ENCODE measurements around the gene HMOX2.
A peak's percentile ranks its signal among the peaks of the same experiment; 100 is the strongest.

HMOX2 gene, protein sequence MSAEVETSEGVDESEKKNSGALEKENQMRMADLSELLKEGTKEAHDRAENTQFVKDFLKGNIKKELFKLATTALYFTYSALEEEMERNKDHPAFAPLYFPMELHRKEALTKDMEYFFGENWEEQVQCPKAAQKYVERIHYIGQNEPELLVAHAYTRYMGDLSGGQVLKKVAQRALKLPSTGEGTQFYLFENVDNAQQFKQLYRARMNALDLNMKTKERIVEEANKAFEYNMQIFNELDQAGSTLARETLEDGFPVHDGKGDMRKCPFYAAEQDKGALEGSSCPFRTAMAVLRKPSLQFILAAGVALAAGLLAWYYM

GRCh38 chr16:4475880-4476788 lies at the start of gene HMOX2:
Gene HMOX2 (plus strand): TSS chr16:4476398. CDS start chr16:4505525, 29,127 bp downstream.
- Mint-ChIP-seq H3K4me1 (peaks cover 36% of the 10 kb centered on the region), H3K27me3 (no peaks in the 10 kb centered on the region), H3K27ac (peak within 1 kb of the TSS; percentile 75), H3K9me3 (no peaks in the 10 kb centered on the region), H3K4me3 (peak within 1 kb of the TSS; percentile 85), H3K36me3 (no peaks in the 10 kb centered on the region)
- peak; percentile 98 for ATAC-seq

DNA sequence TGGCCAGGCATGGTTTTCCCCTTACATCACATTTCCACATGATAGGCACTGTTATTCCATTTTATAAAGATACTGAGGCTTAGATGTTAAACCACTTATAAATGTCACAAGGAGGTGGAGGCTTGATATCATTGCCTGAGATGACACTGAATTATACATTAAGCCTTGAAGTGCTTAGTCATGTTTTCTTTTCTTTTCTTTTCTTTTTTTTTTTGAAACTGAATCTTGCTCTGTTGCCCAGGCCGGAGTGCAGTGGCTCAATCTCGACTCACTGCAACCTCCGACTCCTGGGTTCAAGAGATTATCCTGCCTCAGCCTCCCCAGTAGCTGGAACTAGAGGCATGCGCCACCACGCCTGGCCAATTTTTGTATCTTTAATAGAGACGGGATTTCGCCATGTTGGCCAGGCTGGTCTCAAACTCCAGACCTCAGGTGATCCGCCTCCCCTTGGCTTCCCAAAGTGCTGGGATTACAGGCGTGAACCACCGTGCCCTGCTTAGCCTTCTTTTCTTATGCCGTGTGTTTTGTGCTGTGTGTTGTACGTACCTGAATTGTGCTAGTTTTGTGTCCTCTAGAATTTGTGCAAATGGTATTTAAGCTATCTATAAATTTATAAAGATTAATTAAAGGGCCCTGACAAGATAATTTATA lies 49.4 kb upstream of the HMOX2 start:
- Mint-ChIP-seq H3K36me3 (peaks cover 11% of the 10 kb centered on the region), H3K9me3 (no peaks in the 10 kb centered on the region), H3K4me3 (peak overlapping the region; percentile 94), H3K4me1 (peaks cover 26% of the 10 kb centered on the region), H3K27ac (peak overlapping the region; percentile 100), H3K27me3 (no peaks in the 10 kb centered on the region)
- ATAC-seq, result no peak

DNA sequence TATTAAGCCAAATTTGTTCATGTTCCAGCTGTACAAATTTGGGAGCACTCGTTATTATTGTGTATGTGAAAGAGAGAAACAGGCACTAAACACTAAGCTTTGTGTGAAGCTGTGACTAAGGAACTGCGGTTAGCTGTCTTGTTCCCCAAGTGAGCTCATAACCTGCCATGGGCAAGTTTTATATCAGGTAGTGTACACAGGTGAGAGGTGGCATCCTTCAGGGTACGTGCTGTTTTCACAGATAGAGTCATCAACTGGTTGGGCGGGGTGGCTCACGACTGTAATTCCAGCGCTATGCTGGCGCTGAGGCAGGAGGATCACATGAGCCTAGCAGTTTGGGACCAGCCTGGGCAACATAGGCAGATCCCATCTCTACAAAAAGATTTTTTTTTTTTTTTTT lies 47.7 kb upstream of the HMOX2 start:
- no peaks in the 10 kb centered on the region for H3K9me3 Mint-ChIP-seq
- H3K36me3 Mint-ChIP-seq, result peaks cover 19% of the 10 kb centered on the region
- H3K4me1 Mint-ChIP-seq, result peaks cover 30% of the 10 kb centered on the region
- no peak overlapping the region for H3K27ac Mint-ChIP-seq
- no peak for ATAC-seq
- H3K4me3 Mint-ChIP-seq, result no peak overlapping the region
- H3K27me3 Mint-ChIP-seq, result no peaks in the 10 kb centered on the region

DNA sequence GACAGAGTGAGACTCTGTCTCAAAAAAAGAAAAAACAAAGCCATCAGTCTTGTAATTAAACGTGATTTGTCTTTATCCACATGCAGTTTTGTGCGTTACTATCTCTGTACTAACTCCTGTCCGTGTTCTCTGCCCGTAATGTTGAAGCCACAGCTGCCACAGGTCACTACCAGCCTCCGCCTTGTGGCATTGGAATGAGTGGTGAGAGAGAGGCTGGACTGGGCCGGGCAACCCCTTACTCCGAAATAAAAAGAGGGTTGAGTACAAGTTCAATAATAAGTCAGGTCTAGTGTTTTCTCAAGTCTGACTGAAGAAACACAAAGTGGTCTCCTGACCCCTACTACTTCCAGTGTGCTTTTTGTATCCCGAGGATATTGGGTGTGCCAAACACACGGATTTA lies 45.2 kb upstream of the HMOX2 start:
- H3K27ac Mint-ChIP-seq, result no peak overlapping the region
- peaks cover 29% of the 10 kb centered on the region for H3K4me1 Mint-ChIP-seq
- no peaks in the 10 kb centered on the region for H3K27me3 Mint-ChIP-seq
- no peaks in the 10 kb centered on the region for H3K9me3 Mint-ChIP-seq
- H3K4me3 Mint-ChIP-seq, result no peak overlapping the region
- no peak for ATAC-seq
- H3K36me3 Mint-ChIP-seq, result peaks cover 40% of the 10 kb centered on the region

DNA sequence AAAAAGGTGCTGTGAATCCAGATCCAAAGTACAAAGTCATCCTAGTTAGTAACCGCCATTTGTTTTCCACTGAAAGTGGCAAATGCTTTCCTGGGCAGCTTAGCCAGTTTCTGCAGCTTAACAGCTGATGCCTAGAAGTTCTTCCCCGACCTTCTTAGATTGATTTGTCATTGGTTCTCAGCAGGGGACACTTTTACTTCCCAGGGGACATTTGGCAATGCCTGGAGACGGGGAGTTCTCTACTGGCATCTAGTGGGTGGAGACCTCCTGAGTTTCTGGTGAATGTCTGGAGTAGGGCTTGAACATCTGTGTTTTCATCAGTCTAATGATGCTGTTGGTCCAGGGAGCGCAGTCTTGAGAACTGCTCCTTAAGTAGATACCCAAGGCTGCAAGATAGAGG lies 43.0 kb upstream of the HMOX2 start:
- Mint-ChIP-seq H3K4me3 (no peak overlapping the region), H3K27ac (no peak overlapping the region)

DNA sequence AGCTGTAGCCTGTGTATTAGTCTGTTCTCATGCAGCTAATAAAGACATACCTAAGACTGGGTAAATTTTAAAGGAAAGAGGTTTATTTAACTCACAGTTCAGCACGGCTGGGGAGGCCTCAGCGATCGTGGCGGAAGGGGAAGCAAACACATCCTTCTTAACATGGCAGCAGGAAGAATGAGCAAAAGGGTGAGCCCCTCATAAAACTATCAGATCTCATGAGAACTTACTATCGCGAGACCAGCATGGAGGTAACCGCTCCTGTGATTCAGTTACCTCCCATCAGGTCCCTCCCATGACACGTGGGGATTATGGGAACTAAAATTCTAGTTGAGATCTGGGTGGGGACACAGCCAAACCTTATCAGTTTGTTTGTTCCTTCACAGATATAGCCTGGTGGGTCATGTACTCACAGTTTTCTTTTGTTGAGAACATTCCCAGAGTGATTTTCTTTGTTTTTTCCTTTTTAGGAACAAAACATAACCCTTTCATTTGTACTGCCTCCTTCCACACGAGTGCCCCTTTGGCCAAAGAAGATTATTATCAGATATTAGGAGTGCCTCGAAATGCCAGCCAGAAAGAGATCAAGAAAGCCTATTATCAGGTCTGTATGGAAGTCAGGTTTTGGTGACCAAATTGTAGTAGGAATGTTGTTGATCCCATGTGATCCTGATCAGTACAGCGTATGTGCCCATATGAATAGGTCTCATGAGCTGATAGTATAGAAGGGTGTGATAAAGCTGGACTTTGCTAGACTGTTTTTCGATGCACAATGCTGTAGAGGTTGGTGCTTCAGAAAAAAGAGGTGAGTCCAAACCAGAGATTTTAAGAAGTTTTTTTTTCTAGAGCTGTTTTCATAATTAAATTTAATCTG lies 42.0 kb upstream of the HMOX2 start:
- Mint-ChIP-seq H3K27me3 (no peaks in the 10 kb centered on the region), H3K4me1 (peaks cover 16% of the 10 kb centered on the region), H3K4me3 (no peak overlapping the region), H3K27ac (no peak overlapping the region), H3K9me3 (no peaks in the 10 kb centered on the region), H3K36me3 (peaks cover 57% of the 10 kb centered on the region)
- no peak for ATAC-seq

More for the DNA sequence above, 43.0 kb upstream of the HMOX2 start:
- Mint-ChIP-seq H3K27me3 (no peaks in the 10 kb centered on the region), H3K36me3 (peaks cover 57% of the 10 kb centered on the region), H3K4me1 (peaks cover 16% of the 10 kb centered on the region), H3K9me3 (no peaks in the 10 kb centered on the region)
- no peak for ATAC-seq

GRCh38 chr16:4435337-4436067 lies 40.7 kb upstream of the HMOX2 start:
- peaks cover 16% of the 10 kb centered on the region for H3K4me1 Mint-ChIP-seq
- no peaks in the 10 kb centered on the region for H3K9me3 Mint-ChIP-seq
- H3K27ac Mint-ChIP-seq, result no peak overlapping the region
- H3K27me3 Mint-ChIP-seq, result no peaks in the 10 kb centered on the region
- ATAC-seq, result no peak
- peaks cover 63% of the 10 kb centered on the region for H3K36me3 Mint-ChIP-seq
- no peak overlapping the region for H3K4me3 Mint-ChIP-seq

DNA sequence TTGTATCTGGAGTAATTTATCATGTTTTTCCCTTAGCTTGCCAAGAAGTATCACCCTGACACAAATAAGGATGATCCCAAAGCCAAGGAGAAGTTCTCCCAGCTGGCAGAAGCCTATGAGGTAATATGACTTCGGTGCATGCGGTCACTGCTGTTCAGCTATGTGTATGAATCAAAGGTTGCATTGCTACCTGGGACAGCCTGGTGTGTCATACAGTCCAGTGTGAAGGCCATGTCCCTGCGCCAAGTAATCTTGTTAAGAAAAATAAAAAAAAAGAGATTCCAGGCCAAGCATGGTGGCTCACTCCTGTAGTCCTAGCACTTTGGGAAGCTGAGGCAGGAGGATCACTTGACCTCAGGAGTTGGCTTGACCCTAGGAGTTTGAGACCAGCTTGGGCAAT lies 38.8 kb upstream of the HMOX2 start:
- Mint-ChIP-seq H3K4me3 (no peak overlapping the region), H3K27me3 (no peaks in the 10 kb centered on the region), H3K27ac (no peak overlapping the region), H3K36me3 (peaks cover 61% of the 10 kb centered on the region), H3K4me1 (peaks cover 16% of the 10 kb centered on the region), H3K9me3 (no peaks in the 10 kb centered on the region)
- ATAC-seq, result no peak

DNA sequence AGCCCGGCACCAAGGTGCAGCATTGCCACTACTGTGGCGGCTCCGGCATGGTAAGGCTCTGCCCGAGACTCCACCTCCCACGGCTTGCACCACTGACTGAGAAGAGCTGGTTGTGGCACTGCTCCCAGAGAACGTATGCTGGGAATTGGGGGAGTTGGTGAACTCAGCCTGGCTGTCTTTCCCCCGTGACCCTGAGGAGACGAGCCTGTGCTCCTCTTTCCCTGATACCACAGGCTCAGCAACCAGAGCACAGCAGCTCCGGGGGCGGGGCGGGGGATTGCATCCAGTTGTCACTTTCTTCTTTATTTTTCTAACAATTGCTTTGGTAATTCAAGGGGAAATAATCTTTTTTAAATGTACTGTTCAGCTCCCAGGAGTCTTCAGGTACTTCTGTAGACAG lies 33.8 kb upstream of the HMOX2 start:
- no peaks in the 10 kb centered on the region for H3K4me1 Mint-ChIP-seq

DNA sequence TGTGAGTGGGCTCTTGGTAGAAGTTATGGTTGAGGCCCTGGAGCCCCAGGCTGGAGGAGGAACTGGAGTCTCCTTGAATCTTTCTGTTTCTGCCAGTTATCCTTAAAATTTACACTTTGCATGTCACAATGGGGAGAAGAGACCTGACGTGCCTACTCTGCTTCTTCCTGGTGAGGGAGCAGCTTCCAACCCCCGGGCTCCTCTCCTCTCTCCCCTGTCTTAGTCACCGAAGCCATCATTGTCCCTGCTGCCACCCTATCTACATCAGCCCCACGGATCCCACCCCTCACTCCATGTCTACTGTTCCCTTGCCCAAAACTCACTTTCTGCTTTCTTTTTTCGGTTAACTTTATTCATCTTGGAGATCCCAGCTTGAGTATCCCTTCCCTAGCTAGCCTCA lies 32.9 kb upstream of the HMOX2 start:
- Mint-ChIP-seq H3K4me1 (no peaks in the 10 kb centered on the region), H3K9me3 (no peaks in the 10 kb centered on the region), H3K4me3 (no peak overlapping the region), H3K27ac (peak overlapping the region; percentile 32), H3K27me3 (no peaks in the 10 kb centered on the region), H3K36me3 (peaks cover 66% of the 10 kb centered on the region)
- ATAC-seq, result no peak

More for the DNA sequence above, 33.8 kb upstream of the HMOX2 start:
- Mint-ChIP-seq H3K27me3 (no peaks in the 10 kb centered on the region), H3K27ac (no peak overlapping the region), H3K9me3 (no peaks in the 10 kb centered on the region), H3K36me3 (peaks cover 65% of the 10 kb centered on the region), H3K4me3 (no peak overlapping the region)
- ATAC-seq, result no peak

GRCh38 chr16:4443986-4444385 lies 32.2 kb upstream of the HMOX2 start:
- Mint-ChIP-seq H3K4me1 (no peaks in the 10 kb centered on the region), H3K4me3 (no peak overlapping the region), H3K27me3 (no peaks in the 10 kb centered on the region), H3K27ac (peak overlapping the region; percentile 32), H3K9me3 (no peaks in the 10 kb centered on the region), H3K36me3 (peaks cover 66% of the 10 kb centered on the region)
- ATAC-seq, result no peak

DNA sequence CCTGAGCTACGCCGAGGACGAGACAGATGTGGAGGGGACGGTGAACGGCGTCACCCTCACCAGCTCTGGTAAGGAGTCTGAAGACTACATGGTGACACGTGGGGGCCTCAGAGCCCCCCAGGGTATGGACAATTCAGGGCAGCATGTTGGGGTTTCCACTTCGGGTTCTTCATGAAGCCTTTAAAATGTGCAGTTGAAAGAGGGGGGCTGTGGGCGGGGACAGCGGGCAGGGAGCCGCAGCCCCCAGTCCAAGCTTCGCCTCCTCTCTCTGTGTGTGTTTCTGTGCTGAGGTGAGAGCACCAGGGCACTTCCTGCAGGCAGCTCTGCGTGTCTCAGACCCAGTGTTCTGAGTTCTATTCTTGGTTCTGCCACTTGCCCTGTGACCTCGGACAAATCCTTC lies 25.8 kb upstream of the HMOX2 start:
- H3K27ac Mint-ChIP-seq, result no peak overlapping the region
- H3K9me3 Mint-ChIP-seq, result no peaks in the 10 kb centered on the region
- H3K27me3 Mint-ChIP-seq, result no peaks in the 10 kb centered on the region
- peaks cover 54% of the 10 kb centered on the region for H3K36me3 Mint-ChIP-seq
- no peak for ATAC-seq
- no peaks in the 10 kb centered on the region for H3K4me1 Mint-ChIP-seq
- H3K4me3 Mint-ChIP-seq, result no peak overlapping the region

- H3K27ac Mint-ChIP-seq, result no peak overlapping the region
- H3K9me3 Mint-ChIP-seq, result no peaks in the 10 kb centered on the region
- no peaks in the 10 kb centered on the region for H3K4me1 Mint-ChIP-seq
- H3K4me3 Mint-ChIP-seq, result no peak overlapping the region
- H3K36me3 Mint-ChIP-seq, result peaks cover 59% of the 10 kb centered on the region
- no peaks in the 10 kb centered on the region for H3K27me3 Mint-ChIP-seq
- ATAC-seq, result no peak
Measured at GRCh38 chr16:4450931-4451519, 25.2 kb upstream of the HMOX2 start.

DNA sequence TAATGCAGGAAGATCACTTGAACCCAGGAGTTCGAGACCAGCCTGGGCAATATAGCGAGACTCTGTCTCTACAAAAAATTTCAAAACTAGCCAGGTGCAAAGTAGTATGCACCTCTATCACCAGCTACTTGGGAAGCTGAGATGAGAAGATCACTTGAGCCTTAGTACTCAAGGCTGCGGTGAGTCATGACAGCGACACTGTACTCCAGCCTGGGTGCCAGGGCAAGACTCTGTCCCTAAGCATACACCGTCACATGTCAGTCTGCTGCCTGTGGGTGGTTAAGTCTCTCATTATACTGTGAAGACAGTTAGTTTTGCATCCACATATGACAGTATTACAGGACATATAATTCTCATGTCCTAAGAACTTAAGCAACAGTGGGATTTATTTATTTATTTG lies 23.5 kb upstream of the HMOX2 start:
- H3K27me3 Mint-ChIP-seq, result no peaks in the 10 kb centered on the region
- H3K4me3 Mint-ChIP-seq, result no peak overlapping the region
- peaks cover 54% of the 10 kb centered on the region for H3K36me3 Mint-ChIP-seq
- no peak for ATAC-seq
- no peaks in the 10 kb centered on the region for H3K9me3 Mint-ChIP-seq
- no peaks in the 10 kb centered on the region for H3K4me1 Mint-ChIP-seq
- H3K27ac Mint-ChIP-seq, result peak overlapping the region; percentile 55

Data from stimulated activated memory B cell treated with anti-CD40 and anti-IgM and Interleukin-4, amounts not matched to agents 10 μg/mL and 1 μg/mL and 100 μg/mL, for 72 hours (primary cell).